ENCODE measurements around the gene SELPLG. TPM values are rescaled to one million over a fixed set of nuclear protein-coding genes. Genes with fewer than 3 reads are reported as not detected.

SELPLG gene
- total RNA-seq, 4 donors from 2014 or later, result 2.4 to 9.4 (median 5.9) TPM

DNA sequence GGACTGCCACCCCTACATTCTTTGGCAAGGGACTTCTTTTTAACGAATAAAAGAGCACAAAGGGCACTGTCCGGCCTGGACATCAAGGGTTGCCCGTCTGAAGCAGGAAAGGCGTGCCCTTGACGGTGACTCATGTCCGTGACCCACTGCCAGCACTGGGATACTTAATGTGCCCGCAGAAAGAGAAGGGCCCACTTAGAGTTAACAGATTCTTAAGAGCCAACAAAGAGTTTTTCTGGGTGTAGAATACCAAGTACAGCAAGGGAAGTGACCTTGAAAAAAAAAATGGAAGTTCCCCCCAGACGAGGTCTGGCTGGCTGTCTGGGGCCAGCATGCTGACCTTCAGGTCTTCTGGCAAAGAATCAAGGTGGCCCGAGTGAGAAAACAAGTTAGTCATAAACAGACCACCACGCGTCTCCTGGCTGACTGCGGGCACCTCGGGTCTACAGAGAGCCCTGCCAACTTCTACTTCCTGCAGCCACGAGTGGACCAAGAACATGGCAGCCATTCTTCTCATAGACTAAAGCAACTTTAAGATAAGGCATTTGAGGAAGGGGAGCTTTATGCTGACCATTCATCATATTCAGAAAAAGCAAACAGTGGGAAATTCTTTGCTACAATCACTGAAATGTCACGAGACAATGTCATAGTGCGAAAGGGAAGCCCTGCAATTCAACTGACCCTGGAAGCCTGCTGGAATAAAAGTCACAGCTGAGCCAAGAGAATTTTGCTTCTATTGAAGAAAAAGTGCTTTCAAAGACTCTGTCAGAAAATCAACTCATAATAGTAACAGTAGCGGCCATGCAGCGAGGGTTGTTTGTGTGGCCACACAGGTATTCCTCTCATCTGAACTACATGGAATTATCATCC is 10.5 kb upstream of the SELPLG start:
- no peak for DNase-seq
- Histone ChIP-seq H3K27me3 (no peaks in the 10 kb centered on the region), H3K27ac (peak overlapping the region in 1 of 4 donors; percentile 43), H3K4me3 (no peak overlapping the region), H3K4me1 (peaks cover 0 to 3% (median 0%) of the 10 kb centered on the region in 4 donors), H3K9me3 (no peaks in the 10 kb centered on the region), H3K36me3 (peaks cover 0 to 42% (median 0%) of the 10 kb centered on the region in 3 donors)
- TF ChIP-seq CTCF (IDR thresholded peaks at IDR 0.05), result no peak
- no peak for TF ChIP-seq POLR2A (IDR thresholded peaks at IDR 0.05)

DNA sequence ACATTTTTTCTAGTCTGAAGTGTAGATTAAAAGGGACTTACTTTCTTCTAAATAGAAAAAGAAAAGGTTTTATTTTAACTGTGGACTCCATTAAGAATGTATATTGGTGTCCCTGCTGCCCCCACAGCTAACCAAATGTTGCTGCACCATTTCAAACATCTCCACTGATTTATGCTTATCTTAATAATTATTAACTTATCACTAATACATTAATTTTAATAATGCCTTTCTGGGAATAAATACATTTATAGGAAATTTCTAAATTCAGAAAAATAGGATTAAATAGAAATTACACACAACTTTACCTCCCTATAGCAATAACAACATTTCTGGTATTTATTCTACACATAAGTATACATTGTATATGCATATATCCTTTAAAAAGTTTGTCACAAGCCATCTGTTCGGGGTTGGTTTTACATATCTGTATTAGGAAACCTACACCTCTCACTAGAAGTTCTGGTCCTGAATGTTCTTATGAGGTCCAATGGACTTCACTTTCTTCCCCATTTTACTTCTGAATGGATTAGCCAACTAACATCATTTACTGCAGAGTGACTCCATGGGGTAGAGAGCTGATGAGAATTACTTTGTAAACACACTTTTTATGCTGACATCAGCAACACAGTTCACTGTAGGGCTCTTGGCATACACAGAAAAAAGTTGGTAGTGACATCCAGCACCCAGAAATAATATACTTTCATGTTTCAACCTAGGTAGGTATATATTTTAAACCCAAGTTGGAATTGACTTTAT is 9.4 kb upstream of the SELPLG start:
- peaks cover 0 to 3% (median under 1%) of the 10 kb centered on the region in 4 donors for H3K4me1 ChIP-seq
- peaks cover 0 to 31% (median 0%) of the 10 kb centered on the region in 3 donors for H3K36me3 ChIP-seq
- DNase-seq, result no peak
- TF ChIP-seq POLR2A (IDR thresholded peaks at IDR 0.05) (no peak), CTCF (IDR thresholded peaks at IDR 0.05) (no peak)
- H3K4me3 ChIP-seq, result no peak overlapping the region
- H3K27ac ChIP-seq, result peak overlapping the region in 1 of 4 donors; percentile 43
- H3K27me3 ChIP-seq, result no peaks in the 10 kb centered on the region
- no peaks in the 10 kb centered on the region for H3K9me3 ChIP-seq

GRCh38 chr12:108642269-108642870 is 8.7 kb upstream of the SELPLG start:
- Histone ChIP-seq H3K27ac (peak overlapping the region in 1 of 4 donors; percentile 47), H3K4me1 (peaks cover 0 to 8% (median 4%) of the 10 kb centered on the region in 4 donors), H3K4me3 (no peak overlapping the region), H3K36me3 (peaks cover 0 to 24% (median 0%) of the 10 kb centered on the region in 3 donors), H3K9me3 (no peaks in the 10 kb centered on the region), H3K27me3 (no peaks in the 10 kb centered on the region)
- DNase-seq, result no peak
- TF ChIP-seq POLR2A (IDR thresholded peaks at IDR 0.05) (no peak), CTCF (IDR thresholded peaks at IDR 0.05) (no peak)

- no peaks in the 10 kb centered on the region for H3K9me3 ChIP-seq
- DNase-seq, result no peak
- no peak overlapping the region for H3K4me3 ChIP-seq
- H3K27ac ChIP-seq, result peak overlapping the region in 1 of 4 donors; percentile 47
- no peak for TF ChIP-seq CTCF (IDR thresholded peaks at IDR 0.05)
- TF ChIP-seq POLR2A (IDR thresholded peaks at IDR 0.05), result no peak
- peaks cover 0 to 17% (median 0%) of the 10 kb centered on the region in 3 donors for H3K36me3 ChIP-seq
- H3K4me1 ChIP-seq, result peaks cover 0 to 12% (median 4%) of the 10 kb centered on the region in 4 donors
- H3K27me3 ChIP-seq, result no peaks in the 10 kb centered on the region
Observed at GRCh38 chr12:108641446-108642268, 8.0 kb upstream of the SELPLG start.

Measured in Peyer's patch (tissue), 4 donors.